ENCODE results near the gene SLC9A3.

DNA sequence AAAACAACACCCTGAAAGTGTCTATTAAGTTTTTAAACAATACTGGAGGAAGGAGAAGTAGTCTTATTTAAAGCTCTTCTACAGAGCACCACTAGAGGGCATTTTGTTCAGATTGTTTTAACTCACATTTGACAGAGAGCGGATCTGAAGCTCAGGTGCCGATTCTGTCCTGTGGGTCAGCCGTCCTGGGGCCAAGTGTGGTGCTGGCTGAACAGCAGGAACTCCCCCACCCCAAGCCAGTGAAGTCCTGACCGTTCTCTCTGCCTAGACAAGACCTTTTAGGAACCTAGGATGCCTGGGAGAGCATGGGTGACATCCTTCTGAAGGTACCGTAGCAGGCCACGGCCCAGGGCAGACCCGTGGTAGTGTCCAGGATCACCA, 77.4 kb downstream of the SLC9A3 start:
- TF ChIP-seq CTCF (IDR thresholded peaks at IDR 0.05): peak; percentile 76
- no peak for TF ChIP-seq ZFX (IDR thresholded peaks at IDR 0.05; ENCODE audit: borderline replicate concordance)

All from 22Rv1 (cell line).